Fibroblast of lung (primary cell): Measurements from ENCODE around the gene TNC. TPM values are rescaled to one million over a fixed set of nuclear protein-coding genes. Genes with fewer than 3 reads are reported as not detected.

Experiments
- DNase-seq, 2 donors: peaks; one replicate each; pipeline versions ENCODE4 v3.0.0 to v3.0.0-alpha.2; 2010; ENCODE audit warnings: low read depth in 2 of 2
- H2AFZ ChIP-seq: 2 replicates; pipeline ENCODE4 v1.5.1; 2012; ENCODE audit warnings: low read length, control low read depth, inconsistent platforms
- H3K27ac ChIP-seq: 2 replicates; pipeline ENCODE4 v1.5.1; 2011; ENCODE audit warnings: low read length, control low read depth; ENCODE audit not compliant: insufficient read depth
- H3K27me3 ChIP-seq: 2 replicates; pipeline ENCODE4 v1.5.1; 2011; ENCODE audit warnings: mild to moderate bottlenecking, low read length; ENCODE audit not compliant: control insufficient read depth, insufficient read depth
- H3K36me3 ChIP-seq: 2 replicates; pipeline ENCODE4 v1.5.1; 2011; ENCODE audit warnings: low read length; ENCODE audit not compliant: control insufficient read depth, insufficient read depth
- H3K4me1 ChIP-seq: 2 replicates; pipeline ENCODE4 v1.5.1; 2011; ENCODE audit warnings: low read length; ENCODE audit not compliant: control insufficient read depth, insufficient read depth; ENCODE audit errors: extremely low read depth
- H3K4me2 ChIP-seq: 2 replicates; pipeline ENCODE4 v1.5.1; 2011; ENCODE audit warnings: low read length, control low read depth; ENCODE audit not compliant: insufficient read depth; ENCODE audit errors: extremely low read depth
- H3K4me3 ChIP-seq, 4 experiments: fragments of 200-600 bp in 1 of 4; sonication (generic) in 1 of 4; replicated peaks in 1 of 4; 2 replicates each; pipeline ENCODE4 v1.5.1; 2011 to 2016; ENCODE audit warnings: low read length in 4 of 4, low read depth in 3 of 4, mild to moderate bottlenecking in 3 of 4, control low read depth in 2 of 4, inconsistent platforms in 1 of 4, mixed read lengths in 1 of 4; ENCODE audit not compliant: insufficient read depth in 1 of 4; ENCODE audit errors: control extremely low read depth in 1 of 4
- H3K79me2 ChIP-seq: 2 replicates; pipeline ENCODE4 v1.5.1; 2012; ENCODE audit warnings: mild to moderate bottlenecking, low read length, inconsistent platforms; ENCODE audit not compliant: control insufficient read depth, insufficient read depth
- H3K9ac ChIP-seq: 2 replicates; pipeline ENCODE4 v1.5.1; 2011; ENCODE audit warnings: mild to moderate bottlenecking, low read length, control low read depth; ENCODE audit not compliant: insufficient read depth
- H3K9me3 ChIP-seq: 2 replicates; pipeline ENCODE4 v1.5.1; 2012; ENCODE audit warnings: low read depth, low read length; ENCODE audit not compliant: control insufficient read depth, insufficient read depth
- H4K20me1 ChIP-seq: 2 replicates; pipeline ENCODE4 v1.5.1; 2011; ENCODE audit warnings: low read length; ENCODE audit not compliant: control insufficient read depth, insufficient read depth; ENCODE audit errors: extremely low read depth
- CTCF ChIP-seq, 2 donors: IDR thresholded peaks in 1 of 2; conservative IDR thresholded peaks in 1 of 2; 1 replicate in 1 of 2; 2 replicates in 1 of 2; pipeline ENCODE4 v1.5.1; 2011 to 2012; ENCODE audit warnings: low read length in 2 of 2, control low read depth in 1 of 2, inconsistent platforms in 1 of 2, low read depth in 1 of 2, mild to moderate bottlenecking in 1 of 2
- EZH2 ChIP-seq: IDR thresholded peaks from 2 replicates; pipeline ENCODE4 v1.5.1; 2012; ENCODE audit warnings: low read length, control low read depth, mild to moderate bottlenecking; ENCODE audit errors: missing control alignments
- polyA plus RNA-seq, 2 donors: library from polyadenylated mRNA; depleted of rRNA in 1 of 2; stranded (reverse) in 1 of 2; unstranded in 1 of 2; fragments of >200 nt; gene quantifications; 2 replicates each; pipeline ENCODE4 v1.2.1, GENCODE V29; 2011 to 2012; ENCODE audit warnings: missing spikeins in 1 of 2
- total RNA-seq: library from RNA; depleted of rRNA; stranded (reverse); fragments of >200 nt; gene quantifications from 2 replicates; pipeline ENCODE4 v1.2.1, GENCODE V29; 2014

Gene TNC
- total and polyA plus RNA-seq, 2 donors (not counting 1 experiment from before 2014, with no cell fraction given) = 227 to 560 TPM

GRCh38 chr9:115039516-115040120, 78.3 kb downstream of the TNC start:
- DNase-seq = no peak
- TF ChIP-seq EZH2 = no peak
- TF ChIP-seq CTCF (conservative IDR thresholded peaks at IDR 0.05 in 1 of 2, IDR thresholded peaks at IDR 0.05 in 1 of 2; ENCODE audit: low read depth in 1 of 2, low read length in 2 of 2) = no peak
- Histone ChIP-seq H3K79me2 (no peaks in the 10 kb centered on the region), H4K20me1 (no peaks in the 10 kb centered on the region), H3K27ac (no peak overlapping the region), H3K4me2 (no peak overlapping the region), H3K36me3 (peaks cover 10% of the 10 kb centered on the region), H3K4me3 (no peak overlapping the region), H2AFZ (no peak overlapping the region), H3K4me1 (peaks cover 4% of the 10 kb centered on the region), H3K9ac (no peak overlapping the region), H3K27me3 (no peaks in the 10 kb centered on the region), H3K9me3 (no peaks in the 10 kb centered on the region)

GRCh38 chr9:115038178-115038577, 79.8 kb downstream of the TNC start:
- TF ChIP-seq CTCF (conservative IDR thresholded peaks at IDR 0.05 in 1 of 2, IDR thresholded peaks at IDR 0.05 in 1 of 2; ENCODE audit: low read depth in 1 of 2, low read length in 2 of 2) = no peak
- no peak for TF ChIP-seq EZH2
- H3K4me1 ChIP-seq = peaks cover 4% of the 10 kb centered on the region
- H3K79me2 ChIP-seq = no peaks in the 10 kb centered on the region
- peak in 1 of 2 donors; percentile 41 for DNase-seq
- peaks cover 13% of the 10 kb centered on the region for H3K36me3 ChIP-seq
- no peak overlapping the region for H3K9ac ChIP-seq
- H3K27me3 ChIP-seq = no peaks in the 10 kb centered on the region
- no peak overlapping the region for H2AFZ ChIP-seq
- no peak overlapping the region for H3K4me3 ChIP-seq
- no peaks in the 10 kb centered on the region for H3K9me3 ChIP-seq
- no peak overlapping the region for H3K27ac ChIP-seq
- no peak overlapping the region for H3K4me2 ChIP-seq
- no peaks in the 10 kb centered on the region for H4K20me1 ChIP-seq

- Histone ChIP-seq H3K4me1 (peaks cover 4% of the 10 kb centered on the region), H3K9me3 (no peaks in the 10 kb centered on the region), H3K36me3 (peaks cover 11% of the 10 kb centered on the region), H3K27me3 (no peaks in the 10 kb centered on the region), H3K4me2 (no peak overlapping the region), H4K20me1 (no peaks in the 10 kb centered on the region), H3K27ac (no peak overlapping the region), H3K4me3 (no peak overlapping the region), H3K79me2 (no peaks in the 10 kb centered on the region), H3K9ac (no peak overlapping the region), H2AFZ (no peak overlapping the region)
- no peak for DNase-seq
- TF ChIP-seq EZH2 = no peak
- TF ChIP-seq CTCF (conservative IDR thresholded peaks at IDR 0.05 in 1 of 2, IDR thresholded peaks at IDR 0.05 in 1 of 2; ENCODE audit: low read depth in 1 of 2, low read length in 2 of 2) = no peak
Measured at GRCh38 chr9:115036691-115037090, 81.3 kb downstream of the TNC start.
